Prostate gland (tissue), 2 donors: ENCODE results near the gene DMRT1. TPM values are rescaled to one million over a fixed set of nuclear protein-coding genes. Genes with fewer than 3 reads are reported as not detected.

Experiments used
- DNase-seq: peaks from one replicate; pipeline ENCODE4 v3.0.0-alpha.2; 2019; ENCODE audit warnings: low spot score
- H3K27ac ChIP-seq, 2 donors: fragments of 200-600 bp; sonication (generic); 2 replicates each; pipeline ENCODE4 v1.5.1; 2017 to 2019
- H3K27me3 ChIP-seq: fragments of 200-600 bp; sonication (generic); replicated peaks from 2 replicates; pipeline ENCODE4 v1.5.1; 2019; ENCODE audit not compliant: insufficient read depth
- H3K36me3 ChIP-seq, 2 donors: fragments of 200-600 bp; sonication (generic); 1 replicate in 1 of 2; 2 replicates in 1 of 2; pipeline versions ENCODE4 v1.5.1 to v1.8.1; 2017 to 2019
- H3K4me1 ChIP-seq: fragments of 200-600 bp; sonication (generic); replicated peaks from 2 replicates; pipeline ENCODE4 v1.5.1; 2019
- H3K4me3 ChIP-seq, 2 donors: fragments of 200-600 bp; sonication (generic); 2 replicates each; pipeline ENCODE4 v1.5.1; 2017 to 2019
- H3K9me3 ChIP-seq: fragments of 200-600 bp; sonication (generic); 2 replicates; pipeline ENCODE4 v1.5.1; 2017
- POLR2A ChIP-seq: fragments of 450-650 bp; IDR thresholded peaks from one replicate; pipeline ENCODE4 v1.6.1; 2016; ENCODE audit warnings: antibody characterized with exemption, mild to moderate bottlenecking
- POLR2AphosphoS5 ChIP-seq: sonication (generic); formaldehyde crosslinking; IDR thresholded peaks from one replicate; pipeline ENCODE4 v1.6.1; 2017; ENCODE audit warnings: antibody characterized with exemption
- WGBS: methylation state at CpG from one replicate; pipeline ENCODE4 v1.1.5; 2018; 5-methylcytosine and 5-hydroxymethylcytosine counted together
- intact Hi-C: fragments of 100-400 bp; cut with DNase I; formaldehyde crosslinking; loops from one replicate; pipeline ENCODE4 v1.14.2; 2022
- total RNA-seq, 2 donors: library from RNA; depleted of rRNA; stranded (reverse); fragments of >200 nt; gene quantifications; one replicate each; pipeline ENCODE4 v1.1.0, GENCODE V29; 2016
- TF ChIP-seq, protein P1 (sequence below), 4 experiments: fragments of 200-600 bp in 2 of 4; fragments of 450-650 bp in 2 of 4; sonication (generic) in 2 of 4; IDR thresholded peaks; 1 replicate in 3 of 4; 2 replicates in 1 of 4; pipeline ENCODE4 v1.5.1; 2016 to 2019; ENCODE audit warnings: antibody characterized with exemption in 4 of 4, mild to moderate bottlenecking in 2 of 4, moderate library complexity in 2 of 4

Gene DMRT1
- total RNA-seq, 2 donors from 2014 or later: 85.9 TPM; not detected in 1

DNA sequence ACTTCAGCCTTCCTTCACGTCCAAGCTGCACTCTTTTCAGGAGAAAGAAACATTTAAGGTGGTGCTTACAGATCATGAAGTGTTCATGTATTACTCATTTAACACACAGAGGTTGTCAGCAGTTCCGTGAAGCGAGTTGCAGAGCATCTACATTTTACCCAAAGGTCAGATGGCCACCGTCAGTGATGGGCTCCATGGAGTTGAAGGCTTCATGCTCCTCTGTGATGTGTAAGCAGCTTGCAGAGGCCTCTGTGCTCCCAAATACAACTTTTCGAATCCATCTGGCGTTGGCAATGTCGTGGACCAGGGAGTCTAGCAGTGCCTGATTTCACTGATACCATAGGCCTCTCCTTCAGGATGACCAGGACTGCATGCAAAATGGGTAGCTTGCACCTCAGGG is 81.2 kb downstream of the DMRT1 start:
- no peaks in the 10 kb centered on the region for H3K27me3 ChIP-seq
- H3K27ac ChIP-seq: no peak overlapping the region
- no peak overlapping the region for H3K4me3 ChIP-seq
- WGBS: 95% methylated on average over 7 of the region's 7 CpGs
- intact Hi-C loops: no loop called here
- DNase-seq: no peak
- TF ChIP-seq POLR2AphosphoS5 (no peak), POLR2A (no peak)
- TF ChIP-seq, protein P1, sequence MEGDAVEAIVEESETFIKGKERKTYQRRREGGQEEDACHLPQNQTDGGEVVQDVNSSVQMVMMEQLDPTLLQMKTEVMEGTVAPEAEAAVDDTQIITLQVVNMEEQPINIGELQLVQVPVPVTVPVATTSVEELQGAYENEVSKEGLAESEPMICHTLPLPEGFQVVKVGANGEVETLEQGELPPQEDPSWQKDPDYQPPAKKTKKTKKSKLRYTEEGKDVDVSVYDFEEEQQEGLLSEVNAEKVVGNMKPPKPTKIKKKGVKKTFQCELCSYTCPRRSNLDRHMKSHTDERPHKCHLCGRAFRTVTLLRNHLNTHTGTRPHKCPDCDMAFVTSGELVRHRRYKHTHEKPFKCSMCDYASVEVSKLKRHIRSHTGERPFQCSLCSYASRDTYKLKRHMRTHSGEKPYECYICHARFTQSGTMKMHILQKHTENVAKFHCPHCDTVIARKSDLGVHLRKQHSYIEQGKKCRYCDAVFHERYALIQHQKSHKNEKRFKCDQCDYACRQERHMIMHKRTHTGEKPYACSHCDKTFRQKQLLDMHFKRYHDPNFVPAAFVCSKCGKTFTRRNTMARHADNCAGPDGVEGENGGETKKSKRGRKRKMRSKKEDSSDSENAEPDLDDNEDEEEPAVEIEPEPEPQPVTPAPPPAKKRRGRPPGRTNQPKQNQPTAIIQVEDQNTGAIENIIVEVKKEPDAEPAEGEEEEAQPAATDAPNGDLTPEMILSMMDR (IDR thresholded peaks at IDR 0.05): no peak
- no peaks in the 10 kb centered on the region for H3K4me1 ChIP-seq
- H3K9me3 ChIP-seq: no peaks in the 10 kb centered on the region
- H3K36me3 ChIP-seq: no peaks in the 10 kb centered on the region

DNA sequence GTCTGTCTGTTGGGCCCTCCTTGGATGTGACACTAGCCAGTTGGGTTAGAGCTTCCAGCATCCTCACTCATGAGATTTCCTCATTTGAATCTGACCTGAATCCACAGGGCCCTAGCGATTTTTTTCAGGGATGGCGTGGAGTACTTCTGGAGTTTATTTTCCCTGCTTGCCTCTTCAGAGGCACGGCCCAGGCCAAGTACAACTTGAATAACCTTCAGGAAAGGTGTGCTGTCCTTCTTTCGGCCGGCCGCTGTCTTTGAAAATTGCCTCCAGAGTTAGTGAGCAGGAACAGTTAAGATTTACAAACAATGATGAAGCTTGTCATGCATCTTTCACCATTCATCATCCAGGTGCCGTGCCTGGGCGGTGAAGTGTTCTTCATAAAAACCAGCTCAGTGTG is 85.5 kb downstream of the DMRT1 start:
- 83% methylated on average over 8 of the region's 8 CpGs for WGBS
- H3K4me3 ChIP-seq: no peak overlapping the region
- H3K27ac ChIP-seq: no peak overlapping the region
- no peaks in the 10 kb centered on the region for H3K9me3 ChIP-seq
- H3K4me1 ChIP-seq: no peaks in the 10 kb centered on the region
- DNase-seq: no peak
- intact Hi-C loops: no loop called here
- H3K36me3 ChIP-seq: no peaks in the 10 kb centered on the region
- H3K27me3 ChIP-seq: no peaks in the 10 kb centered on the region
- TF ChIP-seq, protein P1 (IDR thresholded peaks at IDR 0.05): no peak
- TF ChIP-seq POLR2A: no peak
- no peak for TF ChIP-seq POLR2AphosphoS5

DNA sequence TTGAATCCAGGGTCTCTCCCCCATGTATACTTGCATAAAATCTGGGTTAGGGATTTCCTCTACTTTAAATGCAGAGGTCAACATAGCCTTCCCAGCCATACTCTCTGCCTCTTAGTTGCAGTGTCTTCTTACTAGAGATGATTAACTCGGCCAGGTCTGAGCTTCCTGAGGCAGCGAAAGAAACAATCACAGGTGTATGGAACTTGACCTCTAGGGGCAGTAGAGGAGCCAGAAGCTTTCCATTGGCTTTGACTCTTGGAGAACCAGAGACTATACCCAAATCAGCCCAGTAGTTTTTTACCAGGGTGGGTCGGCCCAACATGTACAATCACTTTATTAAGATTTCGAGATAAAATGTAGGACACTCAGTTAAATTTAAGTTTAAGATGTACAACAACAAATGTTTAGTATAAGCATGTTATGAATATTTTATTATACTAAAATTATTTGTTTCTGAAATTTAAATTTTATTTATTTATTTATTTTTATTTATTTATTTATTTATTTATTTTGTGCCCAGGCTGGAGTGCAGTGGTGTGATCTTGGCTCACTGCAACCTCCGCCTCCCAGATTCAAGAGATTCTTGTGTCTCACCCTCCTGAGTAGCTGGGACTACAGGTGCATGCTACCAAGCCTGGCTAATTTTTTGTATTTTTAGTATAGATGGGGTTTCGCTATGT is 87.0 kb downstream of the DMRT1 start:
- H3K9me3 ChIP-seq: no peaks in the 10 kb centered on the region
- H3K27me3 ChIP-seq: no peaks in the 10 kb centered on the region
- WGBS: 81% methylated on average over 6 of the region's 6 CpGs
- TF ChIP-seq POLR2AphosphoS5: no peak
- TF ChIP-seq, protein P1 (IDR thresholded peaks at IDR 0.05): no peak
- no peak for TF ChIP-seq POLR2A
- no peaks in the 10 kb centered on the region for H3K4me1 ChIP-seq
- H3K27ac ChIP-seq: no peak overlapping the region
- no peak for DNase-seq
- intact Hi-C loops: no loop called here
- H3K36me3 ChIP-seq: no peaks in the 10 kb centered on the region
- H3K4me3 ChIP-seq: no peak overlapping the region

DNA sequence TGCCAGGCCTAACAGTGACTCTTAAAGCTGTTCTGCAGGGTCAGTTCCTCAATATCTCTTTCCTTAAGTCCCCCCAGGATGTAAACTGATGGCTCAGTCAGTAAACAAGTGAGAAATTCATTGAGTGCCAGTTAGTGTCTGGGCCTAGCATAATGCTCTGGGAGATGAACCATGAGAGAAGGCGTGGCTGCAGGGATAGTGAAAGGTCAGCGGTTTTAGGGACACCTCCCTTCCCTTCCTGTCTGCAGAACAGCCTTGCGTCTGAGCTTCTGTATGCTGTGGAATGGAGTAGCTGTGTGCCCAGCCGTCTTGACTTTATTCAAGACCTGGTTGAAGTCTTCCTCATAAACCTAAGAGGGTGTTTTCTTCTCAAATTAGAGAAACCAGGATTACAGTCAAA is 88.2 kb downstream of the DMRT1 start:
- H3K36me3 ChIP-seq: no peaks in the 10 kb centered on the region
- WGBS: 86% methylated on average over 4 of the region's 4 CpGs
- no peak overlapping the region for H3K4me3 ChIP-seq
- H3K9me3 ChIP-seq: no peaks in the 10 kb centered on the region
- H3K27me3 ChIP-seq: no peaks in the 10 kb centered on the region
- TF ChIP-seq, protein P1 (IDR thresholded peaks at IDR 0.05): no peak
- no peak for TF ChIP-seq POLR2AphosphoS5
- no peak for TF ChIP-seq POLR2A
- H3K4me1 ChIP-seq: no peaks in the 10 kb centered on the region
- no peak for DNase-seq
- no peak overlapping the region for H3K27ac ChIP-seq
- intact Hi-C loops: no loop called here

DNA sequence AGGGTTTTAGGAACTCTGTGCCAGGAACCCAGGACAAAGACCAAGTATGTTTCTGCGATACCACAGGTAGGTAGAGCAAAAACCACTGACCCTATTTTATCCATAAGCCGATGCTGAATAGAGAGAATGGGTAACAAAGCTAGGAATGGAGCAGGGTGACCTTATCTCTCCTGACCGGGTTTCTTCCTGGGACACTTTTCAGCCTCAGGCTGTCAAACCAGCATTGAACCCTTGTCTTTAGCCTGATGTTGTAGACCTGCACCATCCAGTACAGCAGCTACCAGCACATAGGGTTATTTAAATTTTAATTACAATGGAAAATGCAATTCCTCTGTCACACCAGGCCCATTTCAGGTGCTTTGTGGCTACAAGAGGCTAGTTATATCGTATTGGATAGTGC is 91.9 kb downstream of the DMRT1 start:
- 93% methylated on average over 4 of the region's 4 CpGs for WGBS

More for the DNA sequence above, 91.9 kb downstream of the DMRT1 start:
- DNase-seq: no peak
- intact Hi-C loops: no loop called here
- H3K9me3 ChIP-seq: no peaks in the 10 kb centered on the region
- no peak overlapping the region for H3K4me3 ChIP-seq
- H3K27ac ChIP-seq: no peak overlapping the region
- no peaks in the 10 kb centered on the region for H3K4me1 ChIP-seq
- TF ChIP-seq, protein P1 (IDR thresholded peaks at IDR 0.05): no peak
- TF ChIP-seq POLR2A (no peak), POLR2AphosphoS5 (no peak)
- H3K27me3 ChIP-seq: no peaks in the 10 kb centered on the region
- H3K36me3 ChIP-seq: no peaks in the 10 kb centered on the region
